HEK293 (cell line): ENCODE results near the gene SLC39A12.

Experiments
- CTCF ChIA-PET: fragments of 350-600 bp; formaldehyde crosslinking; extraction: SDS; loops from one replicate; lab custom pipeline; 2021; ENCODE audit warnings: antibody characterized with exemption; lab: Yijun Ruan, JAX
- POLR2A ChIA-PET: fragments of 300-600 bp; formaldehyde crosslinking; extraction: SDS; loops from one replicate; lab custom pipeline; 2020; ENCODE audit warnings: antibody characterized with exemption, inconsistent platforms; lab: Yijun Ruan, JAX
- H3K27ac ChIP-seq: fragments of 200-500 bp; sonication (Bioruptor generic); 2 replicates; pipeline ENCODE4 v1.5.1; 2014; ENCODE audit warnings: low read depth, low read length, control low read depth, inconsistent platforms; ENCODE audit errors: extremely low read depth
- H3K36me3 ChIP-seq, 2 experiments: fragments of 200-500 bp in 1 of 2; sonication (Bioruptor generic) in 1 of 2; 1 replicate in 1 of 2; 2 replicates in 1 of 2; pipeline ENCODE4 v1.5.1; 2014 to 2017; ENCODE audit warnings: inconsistent platforms in 2 of 2, low read length in 2 of 2; ENCODE audit not compliant: control insufficient read depth in 2 of 2, insufficient read depth in 1 of 2
- H3K4me1 ChIP-seq: fragments of 200-500 bp; sonication (Bioruptor generic); 2 replicates; pipeline ENCODE4 v1.5.1; 2014; ENCODE audit warnings: mild to moderate bottlenecking, low read length, inconsistent platforms; ENCODE audit not compliant: control insufficient read depth, insufficient read depth
- H3K4me3 ChIP-seq: 2 replicates; pipeline ENCODE4 v1.5.1; 2011; ENCODE audit warnings: low read depth, mild to moderate bottlenecking, control low read depth, low read length, moderate library complexity
- H3K9me3 ChIP-seq: fragments of 200-500 bp; sonication (Bioruptor generic); 2 replicates; pipeline ENCODE4 v1.5.1; 2014; ENCODE audit warnings: low read depth, low read length, inconsistent platforms; ENCODE audit not compliant: control insufficient read depth, insufficient read depth
- BCL11A ChIP-seq: fragments of 450-650 bp; formaldehyde crosslinking; IDR thresholded peaks from 2 replicates; pipeline ENCODE4 v1.5.1; 2016; ENCODE audit warnings: low read depth, missing biosample characterization, missing genetic modification characterization
- FEZF1 ChIP-seq: fragments of 450-650 bp; formaldehyde crosslinking; IDR thresholded peaks from 2 replicates; pipeline ENCODE4 v1.5.1; 2016; ENCODE audit warnings: missing biosample characterization, missing genetic modification characterization
- KLF1 ChIP-seq: fragments of 450-650 bp; formaldehyde crosslinking; IDR thresholded peaks from 2 replicates; pipeline ENCODE4 v1.5.1; 2016; ENCODE audit warnings: missing biosample characterization, missing genetic modification characterization
- MZF1 ChIP-seq: fragments of 450-650 bp; formaldehyde crosslinking; IDR thresholded peaks from 2 replicates; pipeline ENCODE4 v1.5.1; 2017; ENCODE audit warnings: missing biosample characterization, missing genetic modification characterization, borderline replicate concordance
- PRDM6 ChIP-seq: fragments of 450-650 bp; formaldehyde crosslinking; IDR thresholded peaks from 2 replicates; pipeline ENCODE4 v1.5.1; 2017; ENCODE audit warnings: missing biosample characterization, missing genetic modification characterization
- RBAK ChIP-seq: fragments of 450-650 bp; formaldehyde crosslinking; IDR thresholded peaks from 2 replicates; pipeline ENCODE4 v1.5.1; 2016; ENCODE audit warnings: missing biosample characterization, missing genetic modification characterization
- SCRT1 ChIP-seq: fragments of 450-650 bp; formaldehyde crosslinking; IDR thresholded peaks from 2 replicates; pipeline ENCODE4 v1.5.1; 2016; ENCODE audit warnings: missing biosample characterization, missing genetic modification characterization, borderline replicate concordance
- SETDB1 ChIP-seq: IDR thresholded peaks from one replicate; pipeline ENCODE4 v1.6.1; 2017; ENCODE audit warnings: mild to moderate bottlenecking, low read length, moderate library complexity, mixed read lengths; ENCODE audit not compliant: insufficient read length
- WT1 ChIP-seq: fragments of 450-650 bp; formaldehyde crosslinking; IDR thresholded peaks from 2 replicates; pipeline ENCODE4 v1.5.1; 2016; ENCODE audit warnings: missing biosample characterization, missing genetic modification characterization
- ZBTB6 ChIP-seq: fragments of 450-650 bp; formaldehyde crosslinking; IDR thresholded peaks from 2 replicates; pipeline ENCODE4 v1.5.1; 2017; ENCODE audit warnings: missing biosample characterization, missing genetic modification characterization
- ZEB2 ChIP-seq: fragments of 450-650 bp; formaldehyde crosslinking; IDR thresholded peaks from 2 replicates; pipeline ENCODE4 v1.5.1; 2016; ENCODE audit warnings: missing biosample characterization, missing genetic modification characterization
- ZFHX2 ChIP-seq: fragments of 450-650 bp; formaldehyde crosslinking; conservative IDR thresholded peaks from 2 replicates; pipeline ENCODE4 v1.5.1; 2016; ENCODE audit warnings: missing biosample characterization, missing genetic modification characterization
- ZNF157 ChIP-seq: fragments of 450-650 bp; formaldehyde crosslinking; IDR thresholded peaks from 2 replicates; pipeline ENCODE4 v1.5.1; 2016; ENCODE audit warnings: missing biosample characterization, missing genetic modification characterization
- ZNF184 ChIP-seq: fragments of 450-650 bp; IDR thresholded peaks from 2 replicates; pipeline ENCODE4 v1.5.1; 2018; ENCODE audit warnings: missing biosample characterization, mild to moderate bottlenecking, missing genetic modification characterization
- ZNF266 ChIP-seq: fragments of 450-650 bp; formaldehyde crosslinking; IDR thresholded peaks from 2 replicates; pipeline ENCODE4 v1.5.1; 2016; ENCODE audit warnings: missing biosample characterization, missing genetic modification characterization, low read depth
- ZNF335 ChIP-seq: fragments of 450-650 bp; formaldehyde crosslinking; conservative IDR thresholded peaks from 2 replicates; pipeline ENCODE4 v1.5.1; 2016; ENCODE audit warnings: missing biosample characterization, missing genetic modification characterization
- ZNF350 ChIP-seq: fragments of 450-650 bp; formaldehyde crosslinking; IDR thresholded peaks from 2 replicates; pipeline ENCODE4 v1.5.0; 2017; ENCODE audit warnings: missing biosample characterization, mild to moderate bottlenecking, missing genetic modification characterization
- ZNF510 ChIP-seq: fragments of 450-650 bp; formaldehyde crosslinking; IDR thresholded peaks from 2 replicates; pipeline ENCODE4 v1.5.1; 2018; ENCODE audit warnings: mild to moderate bottlenecking, missing genetic modification characterization, missing biosample characterization; ENCODE audit not compliant: insufficient replicate concordance
- ZNF660 ChIP-seq: fragments of 450-650 bp; IDR thresholded peaks from 2 replicates; pipeline ENCODE4 v1.5.1; 2018; ENCODE audit warnings: missing biosample characterization, mild to moderate bottlenecking, missing genetic modification characterization
- ZNF843 ChIP-seq: fragments of 450-650 bp; formaldehyde crosslinking; IDR thresholded peaks from 2 replicates; pipeline ENCODE4 v1.5.1; 2016; ENCODE audit warnings: missing biosample characterization, missing genetic modification characterization
- TF ChIP-seq, protein P1 (sequence below): fragments of 450-650 bp; formaldehyde crosslinking; conservative IDR thresholded peaks from 2 replicates; pipeline ENCODE4 v1.5.1; 2016; ENCODE audit warnings: low read depth, missing biosample characterization, missing genetic modification characterization

SLC39A12 gene

GRCh38 chr10:18020523-18020922 is 68.8 kb downstream of the SLC39A12 start (continued):
- TF ChIP-seq ZNF843, result no peak
- no peak for TF ChIP-seq ZBTB6 (tag by site-specific recombination)
- no peak for TF ChIP-seq WT1 (tag by site-specific recombination)
- no peak for TF ChIP-seq ZFHX2
- no peak for TF ChIP-seq ZNF660 (tag by site-specific recombination)
- no peak for TF ChIP-seq KLF1 (tag by site-specific recombination)
- no peak for TF ChIP-seq ZNF510 (tag by site-specific recombination)
- TF ChIP-seq ZNF157 (tag by site-specific recombination), result no peak

DNA sequence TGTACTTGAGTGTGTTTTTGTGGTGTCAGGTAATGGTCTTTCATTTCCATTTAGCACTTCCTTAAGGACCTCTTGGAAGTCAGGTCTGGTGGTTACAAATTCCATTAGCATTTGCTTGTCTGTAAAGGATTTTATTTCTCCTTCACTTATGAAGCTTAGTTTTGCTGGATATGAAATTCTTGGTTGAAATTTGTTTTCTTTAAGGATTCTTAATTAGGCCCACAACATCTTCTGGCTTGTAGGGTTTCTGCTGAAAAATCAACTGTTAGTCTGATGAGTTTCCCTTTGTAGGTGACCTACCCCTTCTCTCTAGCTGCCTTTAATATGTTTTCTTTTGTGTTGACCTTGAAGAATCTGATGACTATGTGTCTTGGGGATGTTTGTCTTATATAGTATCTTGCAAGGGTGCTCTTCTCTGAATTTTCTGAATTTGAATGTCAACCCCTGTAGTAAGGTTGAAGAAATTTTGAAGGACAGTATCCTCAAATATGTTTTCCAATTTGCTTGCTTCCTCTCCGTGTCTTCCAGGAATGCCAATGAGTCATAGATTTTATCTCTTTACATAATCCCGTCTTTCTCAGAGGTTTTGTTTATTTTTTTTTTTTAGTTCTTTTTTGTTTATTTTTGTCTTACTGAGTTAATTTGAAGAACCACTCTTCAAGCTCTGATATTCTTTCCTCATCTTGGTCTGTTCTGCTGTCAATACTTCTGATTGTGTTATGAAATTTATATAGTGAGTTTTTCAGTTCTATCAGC is 70.2 kb downstream of the SLC39A12 start:
- no peaks in the 10 kb centered on the region for H3K4me1 ChIP-seq
- no peak overlapping the region for H3K4me3 ChIP-seq
- TF ChIP-seq RBAK (tag by site-specific recombination), result peak; percentile 78; the same call in 1 of the 2 replicates
- peak; percentile 91 for TF ChIP-seq SETDB1
- no peak for TF ChIP-seq MZF1 (tag by site-specific recombination)
- TF ChIP-seq ZNF266, result no peak
- no peaks in the 10 kb centered on the region for H3K36me3 ChIP-seq
- no peak overlapping the region for H3K27ac ChIP-seq
- POLR2A ChIA-PET, result no interaction called here
- CTCF ChIA-PET, result no interaction called here
- H3K9me3 ChIP-seq, result no peaks in the 10 kb centered on the region

DNA sequence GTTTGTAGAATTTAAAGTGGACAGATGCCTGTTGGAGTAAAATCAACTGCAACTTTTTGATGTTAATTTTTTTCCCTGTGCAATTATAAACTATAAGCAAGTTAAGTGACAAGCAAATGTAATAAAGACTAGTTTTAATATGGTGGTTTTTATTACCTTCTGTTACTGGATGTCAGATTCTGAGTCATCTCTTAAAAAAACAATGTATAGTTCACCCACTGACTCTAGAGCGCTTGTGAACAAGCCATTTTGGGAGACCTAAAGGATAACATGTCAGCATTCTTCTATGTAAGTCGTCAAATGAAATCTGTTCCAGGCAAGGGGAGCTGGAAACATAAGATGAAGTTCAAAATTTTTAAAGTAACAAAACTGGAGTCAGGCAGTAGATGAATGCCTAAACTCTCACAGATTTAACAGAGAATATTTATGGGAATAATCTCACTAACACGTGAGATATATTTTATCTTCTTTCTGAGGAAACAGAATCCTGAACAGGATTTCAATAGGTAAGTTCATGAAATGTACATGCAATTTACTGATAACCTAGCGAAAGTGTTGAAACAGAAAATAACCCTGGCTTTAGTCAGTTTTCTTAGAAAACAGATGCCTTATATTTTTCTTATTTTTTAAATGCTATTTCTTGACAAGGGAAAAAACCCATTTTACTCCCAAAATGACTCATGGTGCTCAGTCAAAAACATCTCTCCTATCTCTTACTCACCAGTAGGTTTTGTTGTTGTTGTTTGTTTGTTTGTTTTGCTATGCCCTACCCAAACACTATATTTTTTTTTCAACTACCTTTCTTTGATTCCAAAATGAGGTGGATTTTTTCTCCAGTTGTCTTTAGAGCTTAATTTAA is 91.7 kb downstream of the SLC39A12 start:
- H3K27ac ChIP-seq, result no peak overlapping the region

More for the DNA sequence above, 91.7 kb downstream of the SLC39A12 start:
- ChIA-PET CTCF (interaction anchor here (0.6 kb wide), 1 partner anchor 1202 kb away, joined by 3 read pairs; no protein-coding TSS in a partner anchor), POLR2A (no interaction called here)
- Histone ChIP-seq H3K9me3 (no peaks in the 10 kb centered on the region), H3K36me3 (no peaks in the 10 kb centered on the region), H3K4me1 (0 out of 2 replicates have a peak, but pooled peaks cover 3% of the 10 kb centered on the region), H3K4me3 (no peak overlapping the region)
- TF ChIP-seq PRDM6 (tag by site-specific recombination) (peak; percentile 70), ZEB2 (tag by site-specific recombination) (0 out of 2 replicates have a peak, but pooled peaks have one; percentile 14), BCL11A (tag by site-specific recombination) (no peak), ZNF350 (no peak), ZNF184 (0 out of 2 replicates have a peak, but pooled peaks have one; percentile 45), RBAK (tag by site-specific recombination) (no peak), ZNF335 (peak; percentile 68), FEZF1 (tag by site-specific recombination) (0 out of 2 replicates have a peak, but pooled peaks have one; percentile 11), SCRT1 (tag by site-specific recombination) (no peak)
- TF ChIP-seq, protein P1, sequence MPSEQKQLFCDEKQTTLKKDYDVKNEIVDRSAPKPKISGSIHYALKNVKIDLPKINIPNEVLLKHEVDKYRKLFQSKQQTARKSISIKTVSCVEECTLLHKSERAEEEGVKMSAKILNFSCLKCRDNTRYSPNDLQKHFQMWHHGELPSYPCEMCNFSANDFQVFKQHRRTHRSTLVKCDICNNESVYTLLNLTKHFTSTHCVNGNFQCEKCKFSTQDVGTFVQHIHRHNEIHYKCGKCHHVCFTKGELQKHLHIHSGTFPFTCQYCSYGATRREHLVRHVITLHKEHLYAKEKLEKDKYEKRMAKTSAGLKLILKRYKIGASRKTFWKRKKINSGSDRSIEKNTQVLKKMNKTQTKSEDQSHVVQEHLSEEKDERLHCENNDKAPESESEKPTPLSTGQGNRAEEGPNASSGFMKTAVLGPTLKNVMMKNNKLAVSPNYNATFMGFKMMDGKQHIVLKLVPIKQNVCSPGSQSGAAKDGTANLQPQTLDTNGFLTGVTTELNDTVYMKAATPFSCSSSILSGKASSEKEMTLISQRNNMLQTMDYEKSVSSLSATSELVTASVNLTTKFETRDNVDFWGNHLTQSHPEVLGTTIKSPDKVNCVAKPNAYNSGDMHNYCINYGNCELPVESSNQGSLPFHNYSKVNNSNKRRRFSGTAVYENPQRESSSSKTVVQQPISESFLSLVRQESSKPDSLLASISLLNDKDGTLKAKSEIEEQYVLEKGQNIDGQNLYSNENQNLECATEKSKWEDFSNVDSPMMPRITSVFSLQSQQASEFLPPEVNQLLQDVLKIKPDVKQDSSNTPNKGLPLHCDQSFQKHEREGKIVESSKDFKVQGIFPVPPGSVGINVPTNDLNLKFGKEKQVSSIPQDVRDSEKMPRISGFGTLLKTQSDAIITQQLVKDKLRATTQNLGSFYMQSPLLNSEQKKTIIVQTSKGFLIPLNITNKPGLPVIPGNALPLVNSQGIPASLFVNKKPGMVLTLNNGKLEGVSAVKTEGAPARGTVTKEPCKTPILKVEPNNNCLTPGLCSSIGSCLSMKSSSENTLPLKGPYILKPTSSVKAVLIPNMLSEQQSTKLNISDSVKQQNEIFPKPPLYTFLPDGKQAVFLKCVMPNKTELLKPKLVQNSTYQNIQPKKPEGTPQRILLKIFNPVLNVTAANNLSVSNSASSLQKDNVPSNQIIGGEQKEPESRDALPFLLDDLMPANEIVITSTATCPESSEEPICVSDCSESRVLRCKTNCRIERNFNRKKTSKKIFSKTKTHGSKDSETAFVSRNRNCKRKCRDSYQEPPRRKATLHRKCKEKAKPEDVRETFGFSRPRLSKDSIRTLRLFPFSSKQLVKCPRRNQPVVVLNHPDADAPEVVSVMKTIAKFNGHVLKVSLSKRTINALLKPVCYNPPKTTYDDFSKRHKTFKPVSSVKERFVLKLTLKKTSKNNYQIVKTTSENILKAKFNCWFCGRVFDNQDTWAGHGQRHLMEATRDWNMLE (tag by site-specific recombination), result 0 out of 2 replicates have a peak, but pooled peaks have one; percentile 21
